Cardiac muscle cell (in vitro differentiated cells and primary cell): ENCODE measurements around the gene CBX6. TPM values are rescaled to one million over a fixed set of nuclear protein-coding genes. Genes with fewer than 3 reads are reported as not detected.

Source experiments
- DNase-seq, 2 donors: peaks; one replicate each; pipeline versions ENCODE4 v3.0.0 to v3.0.0-alpha.2; 2010 to 2017; ENCODE audit warnings: low read depth in 1 of 2, low spot score in 1 of 2
- H3K27ac ChIP-seq: fragments of 200-600 bp; sonication (generic); 2 replicates; pipeline ENCODE4 v1.5.1; 2016
- H3K27me3 ChIP-seq: fragments of 200-600 bp; sonication (generic); 2 replicates; pipeline ENCODE4 v1.6.0; 2016; ENCODE audit warnings: control low read depth
- H3K36me3 ChIP-seq: fragments of 200-600 bp; sonication (generic); 2 replicates; pipeline ENCODE4 v1.5.1; 2016; ENCODE audit warnings: control low read depth
- H3K4me1 ChIP-seq: fragments of 200-600 bp; sonication (generic); 2 replicates; pipeline ENCODE4 v1.8.1; 2017; ENCODE audit warnings: low read depth, mild to moderate bottlenecking, mixed run types
- H3K4me3 ChIP-seq: fragments of 200-600 bp; sonication (generic); 2 replicates; pipeline ENCODE4 v1.5.1; 2016; ENCODE audit warnings: mild to moderate bottlenecking
- H3K9me3 ChIP-seq: fragments of 200-600 bp; sonication (generic); 2 replicates; pipeline ENCODE4 v1.5.1; 2017; ENCODE audit warnings: low read depth, mild to moderate bottlenecking, control low read depth
- polyA plus RNA-seq: library from polyadenylated mRNA; unstranded; fragments of >200 nt; fragmentation: Nextera tagmentation; extraction: Ambion mirVana; gene quantifications from 2 replicates; pipeline ENCODE4 v1.2.1, GENCODE V29; 2016
- total RNA-seq: library from RNA; depleted of rRNA; stranded (reverse); fragments of >200 nt; gene quantifications from 2 replicates; pipeline ENCODE4 v1.2.3, GENCODE V29; 2016
- TF ChIP-seq, protein P1 (sequence below): IDR thresholded peaks from 2 replicates; pipeline ENCODE4 v1.5.1; 2012; ENCODE audit warnings: low read depth, mild to moderate bottlenecking, low read length

The CBX6 gene
- total and polyA plus RNA-seq, 2 experiments from 2014 or later: 40.9 to 89.9 TPM

- Histone ChIP-seq H3K4me1 (no peaks in the 10 kb centered on the region), H3K9me3 (no peaks in the 10 kb centered on the region), H3K27ac (no peak overlapping the region), H3K4me3 (peak overlapping the region; percentile 16), H3K36me3 (no peaks in the 10 kb centered on the region), H3K27me3 (peaks cover 52% of the 10 kb centered on the region)
- TF ChIP-seq, protein P1, sequence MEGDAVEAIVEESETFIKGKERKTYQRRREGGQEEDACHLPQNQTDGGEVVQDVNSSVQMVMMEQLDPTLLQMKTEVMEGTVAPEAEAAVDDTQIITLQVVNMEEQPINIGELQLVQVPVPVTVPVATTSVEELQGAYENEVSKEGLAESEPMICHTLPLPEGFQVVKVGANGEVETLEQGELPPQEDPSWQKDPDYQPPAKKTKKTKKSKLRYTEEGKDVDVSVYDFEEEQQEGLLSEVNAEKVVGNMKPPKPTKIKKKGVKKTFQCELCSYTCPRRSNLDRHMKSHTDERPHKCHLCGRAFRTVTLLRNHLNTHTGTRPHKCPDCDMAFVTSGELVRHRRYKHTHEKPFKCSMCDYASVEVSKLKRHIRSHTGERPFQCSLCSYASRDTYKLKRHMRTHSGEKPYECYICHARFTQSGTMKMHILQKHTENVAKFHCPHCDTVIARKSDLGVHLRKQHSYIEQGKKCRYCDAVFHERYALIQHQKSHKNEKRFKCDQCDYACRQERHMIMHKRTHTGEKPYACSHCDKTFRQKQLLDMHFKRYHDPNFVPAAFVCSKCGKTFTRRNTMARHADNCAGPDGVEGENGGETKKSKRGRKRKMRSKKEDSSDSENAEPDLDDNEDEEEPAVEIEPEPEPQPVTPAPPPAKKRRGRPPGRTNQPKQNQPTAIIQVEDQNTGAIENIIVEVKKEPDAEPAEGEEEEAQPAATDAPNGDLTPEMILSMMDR: no peak
- DNase-seq: no peak
Measured at GRCh38 chr22:38844315-38845003, 27.6 kb downstream of the CBX6 start.

DNA sequence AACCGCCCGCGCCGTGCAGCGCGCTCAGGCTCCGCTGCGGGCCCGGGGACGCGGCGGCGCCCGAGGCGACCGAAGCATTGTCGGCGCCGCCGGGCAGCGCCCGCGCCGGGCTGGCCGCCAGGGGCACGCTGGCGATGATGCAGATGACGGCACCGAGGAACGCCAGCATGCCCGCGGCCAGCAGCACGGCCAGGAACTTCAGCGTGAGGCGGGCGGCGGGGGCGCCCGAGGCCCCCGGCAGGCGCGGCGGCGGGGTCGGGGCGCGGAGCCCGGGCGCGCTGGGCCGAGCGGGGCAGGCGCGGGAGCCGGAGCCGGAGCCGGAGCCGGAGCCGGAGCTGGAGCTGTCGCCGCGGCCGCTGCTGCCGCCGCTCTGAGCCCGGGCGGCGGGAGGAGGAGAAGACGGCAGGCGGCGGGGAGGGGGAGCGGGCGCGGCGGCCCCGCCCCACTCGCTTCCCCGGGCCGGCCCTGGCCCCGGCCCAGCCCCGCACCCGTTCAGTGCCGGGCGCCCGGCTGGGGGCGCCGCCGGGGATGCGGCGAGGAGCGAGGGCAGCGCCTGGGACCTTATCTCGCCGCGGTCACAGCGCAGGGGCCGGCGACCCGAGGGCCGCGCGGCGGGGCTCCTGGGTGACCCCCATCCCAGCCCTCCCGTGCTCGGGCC, 28.2 kb downstream of the CBX6 start, which contains the start of gene NPTXR:
Gene NPTXR (minus strand): TSS at position 372 of the 658 bp plus-strand sequence.
- TF ChIP-seq, protein P1: no peak
- Histone ChIP-seq H3K4me3 (peak within 1 kb of the TSS; percentile 51), H3K27me3 (peaks cover 50% of the 10 kb centered on the region), H3K36me3 (no peaks in the 10 kb centered on the region), H3K27ac (no peak within 1 kb of the TSS), H3K4me1 (no peaks in the 10 kb centered on the region), H3K9me3 (no peaks in the 10 kb centered on the region)
- DNase-seq: peak; percentile 43 to 85

- TF ChIP-seq, protein P1: peak; percentile 28
- peak overlapping the region; percentile 51 for H3K4me3 ChIP-seq
- no peak overlapping the region for H3K27ac ChIP-seq
- no peaks in the 10 kb centered on the region for H3K9me3 ChIP-seq
- H3K36me3 ChIP-seq: no peaks in the 10 kb centered on the region
- no peaks in the 10 kb centered on the region for H3K4me1 ChIP-seq
- peak; percentile 82 for DNase-seq
- peaks cover 47% of the 10 kb centered on the region for H3K27me3 ChIP-seq
Measured at GRCh38 chr22:38843201-38843656, 28.8 kb downstream of the CBX6 start.

DNA sequence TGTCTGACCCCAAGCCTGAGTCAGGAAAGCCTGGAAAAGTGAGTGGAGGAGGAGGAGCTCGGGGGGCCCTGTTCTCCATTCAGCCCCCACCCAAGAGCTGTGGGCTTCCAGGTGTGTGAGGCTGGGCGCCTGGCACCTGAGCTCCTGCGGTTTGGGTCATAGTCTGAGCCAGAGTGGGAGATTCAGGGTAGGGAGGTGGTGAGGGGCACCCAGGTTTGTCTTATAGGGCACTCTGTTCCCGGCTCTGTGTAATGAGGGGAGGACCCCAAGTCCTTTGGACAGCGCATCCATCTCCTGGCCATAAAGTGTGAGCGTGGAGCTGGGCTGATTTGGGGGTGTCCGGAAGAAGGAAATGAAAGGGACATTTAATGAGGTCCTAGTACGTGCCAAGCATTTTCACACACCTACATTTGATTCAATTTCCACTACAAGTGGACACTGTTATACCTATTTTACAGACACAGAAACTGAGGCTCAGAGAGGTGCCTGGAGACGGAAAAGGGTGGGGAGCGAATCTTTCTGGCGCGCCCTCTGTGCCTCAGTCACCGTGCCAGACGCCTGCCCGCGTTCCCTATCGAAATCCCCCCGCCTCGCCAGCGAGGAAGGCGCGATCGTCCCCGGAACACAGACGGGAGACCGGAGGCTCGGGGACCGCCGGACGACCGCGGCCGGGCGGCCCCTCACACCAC, 29.4 kb downstream of the CBX6 start:
- Histone ChIP-seq H3K4me1 (no peaks in the 10 kb centered on the region), H3K27me3 (peaks cover 47% of the 10 kb centered on the region), H3K27ac (no peak overlapping the region), H3K4me3 (peak overlapping the region; percentile 51), H3K9me3 (no peaks in the 10 kb centered on the region), H3K36me3 (no peaks in the 10 kb centered on the region)
- DNase-seq: no peak
- TF ChIP-seq, protein P1: no peak

DNA sequence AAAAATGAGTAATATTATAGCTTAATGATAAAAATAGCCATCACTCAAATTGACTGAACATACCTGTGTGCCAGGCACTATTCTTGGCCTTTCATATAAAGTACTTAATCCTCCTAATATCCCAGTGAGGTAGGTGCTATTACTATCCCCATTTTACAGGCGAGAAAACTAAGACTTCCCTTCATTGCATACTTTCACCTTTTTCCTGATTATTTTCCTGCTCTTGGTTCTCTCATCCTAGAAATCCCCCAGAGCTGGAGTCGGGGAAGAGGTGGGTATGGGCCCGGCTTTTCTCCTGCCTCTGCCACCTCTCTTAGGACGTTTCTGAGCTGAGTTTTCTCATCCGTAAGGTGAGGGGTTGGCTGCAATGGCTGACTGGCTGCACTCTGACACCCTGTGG, 30.4 kb downstream of the CBX6 start:
- no peaks in the 10 kb centered on the region for H3K4me1 ChIP-seq
- H3K4me3 ChIP-seq: no peak overlapping the region
- DNase-seq: no peak
- H3K27me3 ChIP-seq: peaks cover 47% of the 10 kb centered on the region
- H3K27ac ChIP-seq: no peak overlapping the region
- TF ChIP-seq, protein P1: no peak
- H3K36me3 ChIP-seq: no peaks in the 10 kb centered on the region
- H3K9me3 ChIP-seq: no peaks in the 10 kb centered on the region
